PC-3 (cell line): ENCODE data around the gene NAB1. TPM values are rescaled to one million over a fixed set of nuclear protein-coding genes. Genes with fewer than 3 reads are reported as not detected.
A peak's percentile ranks its signal among the peaks of the same experiment; 100 is the strongest.

Source experiments
- ATAC-seq: fragments of 200-7000 bp; cut with Tn5 transposase; 2 replicates; pipeline ENCODE4 v1.9.1; 2020; ENCODE audit warnings: mild to moderate bottlenecking, moderate library complexity
- BruUV-seq: library from RNA; stranded (reverse); fragments of 400-500 nt; replicated peaks from 2 replicates; lab custom pipeline; 2021; lab: Mats Ljungman, UMichigan
- CTCF ChIA-PET: fragments of 300-600 bp; sonication (Branson Sonifier 250); formaldehyde crosslinking; loops from one replicate; lab custom pipeline; 2022; ENCODE audit warnings: antibody characterized with exemption; lab: Charles Lee
- POLR2A ChIA-PET: fragments of 300-600 bp; sonication (Branson Sonifier 250); formaldehyde crosslinking; loops from one replicate; lab custom pipeline; 2022; ENCODE audit warnings: antibody characterized with exemption; ENCODE audit not compliant: unreplicated experiment; lab: Charles Lee
- DNase-seq: peaks from one replicate; pipeline ENCODE4 v3.0.0-alpha.2; 2015
- H2AFZ ChIP-seq: fragments of 300-600 bp; sonication (generic); 2 replicates; pipeline ENCODE4 v1.6.0; 2016; ENCODE audit warnings: antibody characterized with exemption, low read length
- H3F3A ChIP-seq: fragments of 300-600 bp; sonication (generic); one replicate; pipeline ENCODE4 v1.6.0; 2017; ENCODE audit warnings: antibody characterized with exemption, low read length, control low read depth, mild to moderate bottlenecking; ENCODE audit not compliant: unreplicated experiment
- H3K27ac ChIP-seq: fragments of 300-600 bp; sonication (generic); 2 replicates; pipeline ENCODE4 v1.5.1; 2016; ENCODE audit warnings: mild to moderate bottlenecking, low read length
- H3K27me3 ChIP-seq: fragments of 300-600 bp; sonication (generic); 2 replicates; pipeline ENCODE4 v1.6.1; 2016; ENCODE audit warnings: low read length, mixed read lengths
- H3K36me3 ChIP-seq: fragments of 300-600 bp; sonication (generic); 2 replicates; pipeline ENCODE4 v1.6.1; 2016; ENCODE audit warnings: low read depth, mixed run types, low read length, mixed read lengths
- H3K4me1 ChIP-seq: fragments of 300-600 bp; sonication (generic); 2 replicates; pipeline ENCODE4 v1.5.1; 2016; ENCODE audit warnings: low read length; ENCODE audit not compliant: insufficient read depth
- H3K4me2 ChIP-seq: fragments of 300-600 bp; sonication (generic); 2 replicates; pipeline ENCODE4 v1.6.0; 2016; ENCODE audit warnings: low read length
- H3K4me3 ChIP-seq: fragments of 300-600 bp; sonication (generic); 2 replicates; pipeline ENCODE4 v1.5.1; 2016; ENCODE audit warnings: mild to moderate bottlenecking, low read length, mixed read lengths
- H3K79me2 ChIP-seq: fragments of 300-600 bp; sonication (generic); 2 replicates; pipeline ENCODE4 v1.6.1; 2017; ENCODE audit warnings: low read length, mixed read lengths
- H3K9ac ChIP-seq: fragments of 300-600 bp; sonication (generic); 2 replicates; pipeline ENCODE4 v1.6.0; 2016; ENCODE audit warnings: mild to moderate bottlenecking, low read length
- H3K9me2 ChIP-seq: fragments of 300-600 bp; sonication (generic); replicated peaks from 2 replicates; pipeline ENCODE4 v1.6.1; 2016; ENCODE audit warnings: mixed run types, low read length, mixed read lengths
- H3K9me3 ChIP-seq: fragments of 300-600 bp; sonication (generic); 2 replicates; pipeline ENCODE4 v1.6.1; 2016; ENCODE audit warnings: low read length, mixed read lengths
- H4K20me1 ChIP-seq: fragments of 300-600 bp; sonication (generic); 2 replicates; pipeline ENCODE4 v1.6.1; 2016; ENCODE audit warnings: low read length, mixed read lengths
- EZH2 ChIP-seq: fragments of 300-600 bp; sonication (generic); IDR thresholded peaks from one replicate; pipeline ENCODE4 v1.6.1; 2017; ENCODE audit warnings: antibody characterized with exemption, mild to moderate bottlenecking, low read length; ENCODE audit not compliant: unreplicated experiment
- EZH2phosphoT487 ChIP-seq: fragments of 300-600 bp; sonication (generic); IDR thresholded peaks from 2 replicates; pipeline ENCODE4 v1.6.1; 2018; ENCODE audit warnings: mild to moderate bottlenecking, antibody characterized with exemption, low read length, borderline replicate concordance
- intact Hi-C: fragments of 100-400 bp; cut with micrococcal nuclease; formaldehyde crosslinking; loops from 2 replicates; pipeline ENCODE4 v1.9.0; 2023
- total RNA-seq: library from RNA; depleted of rRNA; stranded (reverse); fragments of >200 nt; gene quantifications from 2 replicates; pipeline ENCODE4 v1.2.3, GENCODE V29; 2014
- TF ChIP-seq, protein P1 (sequence below): fragments of 300-600 bp; sonication (generic); conservative IDR thresholded peaks from 2 replicates; pipeline ENCODE4 v1.5.1; 2017; ENCODE audit warnings: antibody characterized with exemption, low read depth, mild to moderate bottlenecking, low read length

Gene NAB1
- total RNA-seq, 1 experiment from 2014 or later: 23.1 TPM

DNA sequence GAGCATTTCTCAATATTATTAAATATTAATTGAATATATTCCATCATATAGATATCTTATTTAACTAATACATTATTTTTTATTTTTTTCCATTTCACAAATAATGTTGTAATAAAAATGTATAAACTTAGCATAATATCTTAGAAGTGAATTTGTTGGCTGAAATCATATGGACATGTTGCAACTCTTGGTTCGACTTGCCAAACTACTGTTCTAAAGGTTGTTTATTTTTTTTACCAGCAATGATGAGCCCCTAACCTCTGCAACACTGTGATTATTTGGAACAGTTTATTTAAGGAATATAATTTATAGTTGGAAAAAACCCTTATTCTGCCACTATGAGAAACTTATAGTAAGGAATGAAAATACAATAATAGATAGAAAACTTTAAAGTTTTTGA lies 8.8 kb upstream of the NAB1 start:
- no peak overlapping the region for H3K4me2 ChIP-seq
- H3K27me3 ChIP-seq: no peaks in the 10 kb centered on the region
- H3K4me1 ChIP-seq: peaks cover 20% of the 10 kb centered on the region
- DNase-seq (no peak), ATAC-seq (no peak)
- no peak for TF ChIP-seq EZH2
- TF ChIP-seq, protein P1, sequence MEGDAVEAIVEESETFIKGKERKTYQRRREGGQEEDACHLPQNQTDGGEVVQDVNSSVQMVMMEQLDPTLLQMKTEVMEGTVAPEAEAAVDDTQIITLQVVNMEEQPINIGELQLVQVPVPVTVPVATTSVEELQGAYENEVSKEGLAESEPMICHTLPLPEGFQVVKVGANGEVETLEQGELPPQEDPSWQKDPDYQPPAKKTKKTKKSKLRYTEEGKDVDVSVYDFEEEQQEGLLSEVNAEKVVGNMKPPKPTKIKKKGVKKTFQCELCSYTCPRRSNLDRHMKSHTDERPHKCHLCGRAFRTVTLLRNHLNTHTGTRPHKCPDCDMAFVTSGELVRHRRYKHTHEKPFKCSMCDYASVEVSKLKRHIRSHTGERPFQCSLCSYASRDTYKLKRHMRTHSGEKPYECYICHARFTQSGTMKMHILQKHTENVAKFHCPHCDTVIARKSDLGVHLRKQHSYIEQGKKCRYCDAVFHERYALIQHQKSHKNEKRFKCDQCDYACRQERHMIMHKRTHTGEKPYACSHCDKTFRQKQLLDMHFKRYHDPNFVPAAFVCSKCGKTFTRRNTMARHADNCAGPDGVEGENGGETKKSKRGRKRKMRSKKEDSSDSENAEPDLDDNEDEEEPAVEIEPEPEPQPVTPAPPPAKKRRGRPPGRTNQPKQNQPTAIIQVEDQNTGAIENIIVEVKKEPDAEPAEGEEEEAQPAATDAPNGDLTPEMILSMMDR: no peak
- TF ChIP-seq EZH2phosphoT487: no peak
- H3K9me3 ChIP-seq: no peaks in the 10 kb centered on the region
- H3K36me3 ChIP-seq: no peaks in the 10 kb centered on the region
- no peaks in the 10 kb centered on the region for H3K79me2 ChIP-seq
- H3F3A ChIP-seq: no peaks in the 10 kb centered on the region
- no TSS peak for BruUV-seq
- ChIA-PET POLR2A (no interaction called here), CTCF (no interaction called here)
- H3K27ac ChIP-seq: no peak overlapping the region
- no peak overlapping the region for H3K9ac ChIP-seq
- no peak overlapping the region for H2AFZ ChIP-seq
- no peak overlapping the region for H3K4me3 ChIP-seq
- intact Hi-C loops: no loop called here
- no peaks in the 10 kb centered on the region for H3K9me2 ChIP-seq
- no peaks in the 10 kb centered on the region for H4K20me1 ChIP-seq

DNA sequence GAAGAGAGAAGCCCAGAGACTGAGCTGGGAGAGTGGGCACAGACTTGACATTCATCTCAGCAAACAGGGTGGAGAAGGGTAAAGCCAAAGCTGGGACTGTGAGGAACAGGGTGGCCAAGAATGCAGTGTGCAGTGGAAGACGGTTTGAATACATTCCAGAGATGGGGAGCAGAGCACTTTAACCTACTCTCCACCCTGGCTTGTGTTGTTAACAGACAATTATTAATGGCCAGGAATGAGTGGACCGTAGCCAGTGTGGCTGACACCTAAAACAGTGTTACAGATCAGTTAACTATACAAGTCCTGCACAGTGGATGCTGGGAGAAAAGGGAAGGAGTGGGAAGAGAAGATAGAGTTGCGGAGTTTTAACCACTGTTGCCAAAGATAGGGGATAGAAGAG lies 7.4 kb upstream of the NAB1 start:
- Histone ChIP-seq H3K36me3 (no peaks in the 10 kb centered on the region), H3K9me2 (no peaks in the 10 kb centered on the region), H3K4me3 (no peak overlapping the region), H3K79me2 (no peaks in the 10 kb centered on the region), H3K9me3 (no peaks in the 10 kb centered on the region), H3K4me2 (no peak overlapping the region), H3K4me1 (peaks cover 14% of the 10 kb centered on the region), H2AFZ (no peak overlapping the region), H3K27ac (no peak overlapping the region), H3F3A (no peaks in the 10 kb centered on the region), H3K9ac (no peak overlapping the region), H3K27me3 (no peaks in the 10 kb centered on the region), H4K20me1 (no peaks in the 10 kb centered on the region)
- DNase-seq: no peak
- TF ChIP-seq, protein P1: no peak
- TF ChIP-seq EZH2: no peak
- no peak for TF ChIP-seq EZH2phosphoT487
- BruUV-seq: no TSS peak
- ATAC-seq: no peak
- POLR2A ChIA-PET: no interaction called here
- CTCF ChIA-PET: no interaction called here
- intact Hi-C loops: no loop called here

- Histone ChIP-seq H3K4me3 (peak overlapping the region; percentile 88), H4K20me1 (no peaks in the 10 kb centered on the region), H3F3A (no peaks in the 10 kb centered on the region), H3K27ac (no peak overlapping the region), H3K4me2 (peak overlapping the region; percentile 84), H3K9me2 (no peaks in the 10 kb centered on the region), H3K9ac (no peak overlapping the region), H2AFZ (no peak overlapping the region), H3K79me2 (peaks cover 25% of the 10 kb centered on the region), H3K9me3 (no peaks in the 10 kb centered on the region), H3K27me3 (no peaks in the 10 kb centered on the region), H3K4me1 (peaks cover 21% of the 10 kb centered on the region), H3K36me3 (no peaks in the 10 kb centered on the region)
- ChIA-PET CTCF (no interaction called here), POLR2A (interaction anchor here (0.7 kb wide), 1 partner anchor 107 kb away, joined by 3 read pairs; no protein-coding TSS in a partner anchor)
- DNase-seq: no peak
- intact Hi-C loops: loop anchor here (5.0 kb wide), 3 partner anchors 40 to 135 kb away; no protein-coding TSS in a partner anchor
- ATAC-seq: no peak
- BruUV-seq: no TSS peak
- TF ChIP-seq EZH2 (no peak), EZH2phosphoT487 (no peak)
- TF ChIP-seq, protein P1: no peak
These were observed 1.9 kb upstream of the NAB1 start for GRCh38 chr2:190646780-190647522.
